Activated CD4-positive, alpha-beta memory T cell treated with anti-CD3 and anti-CD28 coated beads, Interleukin-2, amount 10 ng/mL, durations not matched to agents 7 days and 5 days (primary cell): ENCODE measurements around the gene NEMP2. TPM values are rescaled to one million over a fixed set of nuclear protein-coding genes. Genes with fewer than 3 reads are reported as not detected.
"Not testable (repeated sequence)": the region's sequence is repeated elsewhere in the genome, so short reads cannot be mapped to it uniquely, and the experiment has no call there.

Experiments used
- CTCF ChIA-PET: fragments of 350-600 bp; sonication (Branson Sonifier 250); formaldehyde crosslinking; loops from one replicate; lab custom pipeline; 2021; ENCODE audit warnings: antibody characterized with exemption, inconsistent platforms; lab: Charles Lee
- POLR2A ChIA-PET: fragments of 350-600 bp; sonication (Branson Sonifier 250); formaldehyde crosslinking; loops from one replicate; lab custom pipeline; 2021; ENCODE audit warnings: antibody characterized with exemption; lab: Charles Lee
- DNase-seq: peaks from one replicate; pipeline ENCODE4 v3.0.0-alpha.2; 2020
- H3K27ac Mint-ChIP-seq: one replicate; pipeline ENCODE4 v1.8.0; 2021; ENCODE audit warnings: mild to moderate bottlenecking, mixed read lengths
- H3K27me3 Mint-ChIP-seq: one replicate; pipeline ENCODE4 v1.8.0; 2021; ENCODE audit warnings: mixed read lengths
- H3K36me3 Mint-ChIP-seq: one replicate; pipeline ENCODE4 v1.8.0; 2021; ENCODE audit warnings: low read depth, mixed read lengths
- H3K4me1 Mint-ChIP-seq: one replicate; pipeline ENCODE4 v1.8.0; 2021; ENCODE audit warnings: mixed read lengths
- H3K4me3 Mint-ChIP-seq: one replicate; pipeline ENCODE4 v1.8.0; 2021; ENCODE audit warnings: mild to moderate bottlenecking, mixed read lengths
- H3K9me3 Mint-ChIP-seq: one replicate; pipeline ENCODE4 v1.8.0; 2021; ENCODE audit warnings: mixed read lengths
- total RNA-seq, 2 experiments: library from RNA; stranded (reverse); gene quantifications; one replicate each; pipeline ENCODE4 v1.2.3, GENCODE V29; 2021

NEMP2 gene
- total RNA-seq, 2 experiments from 2014 or later = 18.9 to 19.1 TPM

DNA sequence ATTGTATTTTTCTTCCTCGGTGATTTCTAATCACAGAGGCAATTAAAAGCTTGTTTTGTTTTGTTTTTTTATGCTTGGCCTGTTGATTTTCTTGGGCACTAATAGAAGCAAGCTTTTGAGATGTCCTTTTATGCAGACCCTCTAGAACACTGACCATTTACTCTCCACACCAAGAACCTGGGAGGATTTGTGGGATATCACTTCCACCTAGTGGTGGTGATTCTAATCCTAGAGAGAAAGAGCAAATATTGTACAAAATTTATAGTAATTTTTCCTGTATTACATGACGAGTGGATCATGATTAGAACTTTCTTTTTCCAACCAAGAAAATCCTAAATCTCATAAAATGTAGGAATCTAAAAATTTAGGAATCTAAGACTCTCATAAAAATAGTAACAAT lies 23.4 kb downstream of the NEMP2 start:
- Mint-ChIP-seq H3K27ac (no peak overlapping the region), H3K27me3 (no peaks in the 10 kb centered on the region), H3K36me3 (peaks cover 27% of the 10 kb centered on the region), H3K4me1 (peaks cover 14% of the 10 kb centered on the region), H3K4me3 (no peak overlapping the region), H3K9me3 (no peaks in the 10 kb centered on the region)
- CTCF ChIA-PET = interaction anchor here (0.7 to 1.2 kb wide), 3 partner anchors 9 to 167 kb away, joined by 3 read pairs; no protein-coding TSS in a partner anchor
- no peak for DNase-seq
- POLR2A ChIA-PET = interaction anchor here (2.0 kb wide), 1 partner anchor 23 kb away, joined by 8 read pairs; the partner anchor contains the start of gene NEMP2

DNA sequence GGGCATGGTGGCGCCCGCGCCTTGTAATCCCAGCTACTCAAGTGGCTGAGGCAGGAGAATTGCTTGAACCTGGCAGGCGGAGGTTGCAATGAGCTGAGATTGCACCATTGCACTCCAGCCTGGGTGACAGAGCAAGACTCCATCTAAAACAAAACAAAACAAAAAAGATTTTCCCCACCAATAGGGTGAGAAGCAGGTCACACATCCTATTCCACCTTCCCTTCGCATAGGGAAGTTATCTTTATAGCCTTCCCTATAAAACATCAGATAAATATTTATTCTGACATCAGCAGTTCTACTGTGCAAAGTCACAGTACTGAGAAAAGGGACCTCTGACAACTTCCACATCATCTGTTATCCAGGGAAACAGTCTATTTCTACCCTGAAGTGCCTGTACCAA lies 24.6 kb downstream of the NEMP2 start:
- H3K4me1 Mint-ChIP-seq, H3K9me3 Mint-ChIP-seq, H3K27ac Mint-ChIP-seq, H3K27me3 Mint-ChIP-seq, DNase-seq, POLR2A ChIA-PET, H3K4me3 Mint-ChIP-seq: not testable (repeated sequence)
- H3K36me3 Mint-ChIP-seq = peaks cover 37% of the 10 kb centered on the region
- CTCF ChIA-PET = interaction anchor here (1.0 kb wide), 1 partner anchor 127 kb away, joined by 3 read pairs; no protein-coding TSS in a partner anchor

DNA sequence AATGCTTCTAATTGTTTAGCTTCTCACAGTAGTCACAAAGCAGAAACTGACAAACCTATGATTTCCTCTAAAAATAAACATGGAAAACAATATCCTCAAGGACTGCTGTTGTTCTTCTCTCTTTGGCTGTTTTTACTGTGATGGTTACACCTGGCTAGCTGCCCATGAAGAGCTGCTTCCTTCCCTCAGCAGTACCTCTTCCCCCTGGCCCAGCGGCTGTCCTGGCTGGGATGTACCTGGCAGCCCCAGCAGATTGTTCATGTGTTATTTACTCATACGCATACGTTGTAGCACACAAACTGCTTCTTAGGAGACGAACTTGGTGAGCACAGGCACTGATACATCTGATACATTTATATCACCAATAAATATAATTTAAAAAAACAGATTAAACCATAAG lies 27.4 kb downstream of the NEMP2 start:
- H3K27me3 Mint-ChIP-seq = no peaks in the 10 kb centered on the region
- CTCF ChIA-PET = no interaction called here
- no peaks in the 10 kb centered on the region for H3K4me1 Mint-ChIP-seq
- H3K4me3 Mint-ChIP-seq = no peak overlapping the region
- no peak overlapping the region for H3K27ac Mint-ChIP-seq
- H3K36me3 Mint-ChIP-seq = peaks cover 40% of the 10 kb centered on the region
- POLR2A ChIA-PET = no interaction called here
- no peaks in the 10 kb centered on the region for H3K9me3 Mint-ChIP-seq
- DNase-seq = no peak

DNA sequence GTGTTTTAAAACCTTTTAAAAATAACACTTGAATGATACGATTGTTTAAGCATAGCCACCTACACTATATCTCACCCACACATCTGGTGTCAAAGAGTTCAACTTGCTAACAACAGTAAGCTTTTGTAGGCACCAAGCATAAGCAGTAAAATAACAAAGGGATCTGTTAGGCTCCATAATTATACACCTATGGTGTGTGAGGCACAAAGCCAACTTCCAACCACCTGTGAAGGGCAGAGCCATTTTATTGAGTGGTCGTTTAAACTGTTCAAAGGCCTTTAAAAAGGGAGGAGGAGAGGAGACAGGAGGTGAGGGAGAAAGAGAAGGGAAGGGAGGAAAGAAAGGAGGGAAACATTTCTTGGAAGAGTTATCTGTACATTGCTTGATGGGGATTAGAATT lies 27.9 kb downstream of the NEMP2 start:
- no peak overlapping the region for H3K27ac Mint-ChIP-seq
- no peaks in the 10 kb centered on the region for H3K27me3 Mint-ChIP-seq
- CTCF ChIA-PET = no interaction called here
- POLR2A ChIA-PET = no interaction called here
- no peaks in the 10 kb centered on the region for H3K9me3 Mint-ChIP-seq
- H3K4me1 Mint-ChIP-seq = no peaks in the 10 kb centered on the region
- DNase-seq = no peak
- H3K4me3 Mint-ChIP-seq = no peak overlapping the region
- peaks cover 40% of the 10 kb centered on the region for H3K36me3 Mint-ChIP-seq

DNA sequence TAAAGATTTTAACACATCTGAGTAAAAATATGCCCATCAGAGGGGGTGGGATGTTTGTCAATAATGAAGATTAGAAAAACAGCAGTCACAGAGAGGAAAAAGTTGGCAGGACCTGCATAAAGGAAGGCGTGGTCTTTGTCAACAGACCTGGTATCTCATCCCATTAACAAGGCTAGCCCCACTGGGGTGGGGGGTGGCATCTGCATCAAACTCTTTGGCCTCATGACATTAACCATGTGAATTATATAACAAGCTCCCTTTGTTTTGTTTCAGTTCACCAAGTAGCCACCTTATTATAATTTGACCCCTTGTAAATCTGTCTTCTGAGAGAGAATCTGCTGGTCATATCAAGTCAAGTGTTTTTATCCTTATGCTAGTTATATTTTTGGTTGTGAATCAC lies 28.8 kb downstream of the NEMP2 start:
- H3K27me3 Mint-ChIP-seq = no peaks in the 10 kb centered on the region
- no peaks in the 10 kb centered on the region for H3K9me3 Mint-ChIP-seq
- H3K4me3 Mint-ChIP-seq = no peak overlapping the region
- CTCF ChIA-PET = no interaction called here
- no peaks in the 10 kb centered on the region for H3K4me1 Mint-ChIP-seq
- POLR2A ChIA-PET = no interaction called here
- H3K36me3 Mint-ChIP-seq = peaks cover 41% of the 10 kb centered on the region
- no peak for DNase-seq
- no peak overlapping the region for H3K27ac Mint-ChIP-seq

- Mint-ChIP-seq H3K4me1 (no peaks in the 10 kb centered on the region), H3K36me3 (peaks cover 44% of the 10 kb centered on the region), H3K9me3 (no peaks in the 10 kb centered on the region), H3K27me3 (no peaks in the 10 kb centered on the region), H3K27ac (no peak overlapping the region), H3K4me3 (no peak overlapping the region)
- POLR2A ChIA-PET = no interaction called here
- CTCF ChIA-PET = no interaction called here
- DNase-seq = no peak
Observed at GRCh38 chr2:190504912-190505311, 29.6 kb downstream of the NEMP2 start.

GRCh38 chr2:190503088-190503487 lies 31.4 kb downstream of the NEMP2 start:
- Mint-ChIP-seq H3K4me1 (no peaks in the 10 kb centered on the region), H3K27ac (no peak overlapping the region), H3K4me3 (no peak overlapping the region), H3K9me3 (no peaks in the 10 kb centered on the region), H3K36me3 (peaks cover 52% of the 10 kb centered on the region), H3K27me3 (no peaks in the 10 kb centered on the region)
- ChIA-PET POLR2A (no interaction called here), CTCF (interaction anchor here (0.9 to 1.0 kb wide), 2 partner anchors 25 to 175 kb away, joined by 3 read pairs; no protein-coding TSS in a partner anchor)
- no peak for DNase-seq

DNA sequence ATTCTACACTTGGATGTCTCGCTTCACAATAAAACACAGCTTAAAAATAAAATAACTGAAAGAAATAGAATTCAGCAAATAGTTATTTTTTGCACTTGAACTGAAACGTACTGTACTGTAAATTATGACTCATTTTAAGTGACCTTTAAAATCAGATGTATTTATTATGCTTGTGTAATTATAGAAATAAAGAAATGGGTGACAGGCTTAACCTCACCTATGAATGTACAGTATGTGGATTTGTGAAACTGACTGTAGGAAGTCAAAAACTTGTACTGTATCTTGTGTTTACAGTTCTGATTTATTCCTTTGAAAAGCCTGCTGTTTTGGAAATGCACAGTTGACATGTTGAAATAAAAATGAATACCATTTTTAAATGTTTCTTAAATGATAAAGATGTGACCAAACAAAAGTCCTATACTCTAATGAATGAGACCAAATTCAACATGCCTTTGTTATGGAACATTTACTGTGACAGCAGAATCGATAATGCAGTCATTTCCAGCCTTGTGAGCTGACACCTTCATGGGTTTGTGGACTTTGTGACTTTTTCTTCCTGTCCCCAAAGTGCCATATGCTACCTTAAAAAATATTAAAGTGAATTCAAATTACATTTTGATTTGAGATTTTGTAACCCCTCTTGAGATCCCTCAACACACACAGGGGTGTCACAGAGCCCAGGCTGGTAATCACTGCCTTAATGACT lies 32.7 kb downstream of the NEMP2 start:
- Mint-ChIP-seq H3K27ac (no peak overlapping the region), H3K4me3 (no peak overlapping the region), H3K36me3 (peaks cover 58% of the 10 kb centered on the region), H3K27me3 (no peaks in the 10 kb centered on the region), H3K9me3 (no peaks in the 10 kb centered on the region), H3K4me1 (no peaks in the 10 kb centered on the region)
- no peak for DNase-seq
- ChIA-PET POLR2A (no interaction called here), CTCF (interaction anchor here (1.0 kb wide), 1 partner anchor 24 kb away, joined by 3 read pairs; no protein-coding TSS in a partner anchor)

DNA sequence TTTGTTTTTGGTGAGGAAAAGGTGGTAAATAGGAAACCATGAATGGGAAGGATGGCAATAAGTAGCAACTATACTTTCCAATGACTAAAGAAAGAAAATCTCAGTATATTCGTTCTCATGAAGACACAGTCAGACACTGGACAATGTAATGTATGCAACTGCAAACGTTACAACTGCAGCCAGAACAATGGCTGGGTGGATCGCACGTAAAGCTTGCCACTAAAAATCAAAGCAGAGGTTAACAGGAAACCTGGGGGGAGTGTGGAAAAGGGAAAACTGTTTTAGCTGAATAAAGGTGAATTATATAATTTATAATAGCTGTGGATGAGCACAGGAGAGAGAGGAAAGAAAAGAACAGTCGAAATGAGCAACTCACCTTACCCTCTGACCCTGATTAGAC lies 33.3 kb downstream of the NEMP2 start:
- no peaks in the 10 kb centered on the region for H3K4me1 Mint-ChIP-seq
- no peaks in the 10 kb centered on the region for H3K27me3 Mint-ChIP-seq
- no peak overlapping the region for H3K4me3 Mint-ChIP-seq
- peaks cover 57% of the 10 kb centered on the region for H3K36me3 Mint-ChIP-seq
- peak overlapping the region; percentile 3 for H3K27ac Mint-ChIP-seq
- no peak for DNase-seq
- no peaks in the 10 kb centered on the region for H3K9me3 Mint-ChIP-seq
- ChIA-PET CTCF (no interaction called here), POLR2A (no interaction called here)

DNA sequence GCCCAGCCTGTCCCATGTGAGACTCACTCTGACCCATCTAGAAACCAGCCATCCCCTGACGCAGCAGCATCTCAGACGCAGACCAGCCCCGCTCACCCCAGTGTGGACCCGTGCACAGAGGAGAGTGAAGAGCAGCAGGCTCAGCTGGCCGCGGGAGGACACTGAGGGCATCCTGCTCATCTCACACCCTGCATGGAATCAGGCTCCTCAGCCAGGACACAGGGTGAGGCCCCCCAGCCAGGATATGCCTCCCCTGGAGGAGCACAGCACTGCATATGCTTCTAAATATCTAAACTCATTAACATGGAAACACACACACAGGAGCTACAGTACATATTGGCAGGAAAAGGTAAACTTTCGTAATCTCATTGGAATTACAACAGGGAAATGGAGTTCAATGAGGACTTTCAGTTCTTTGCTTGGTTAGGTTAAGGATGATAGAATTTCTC lies 34.4 kb downstream of the NEMP2 start:
- DNase-seq = no peak
- H3K27ac Mint-ChIP-seq = no peak overlapping the region
- H3K36me3 Mint-ChIP-seq = peaks cover 58% of the 10 kb centered on the region
- H3K27me3 Mint-ChIP-seq = no peaks in the 10 kb centered on the region
- CTCF ChIA-PET = no interaction called here
- POLR2A ChIA-PET = no interaction called here
- H3K4me3 Mint-ChIP-seq = no peak overlapping the region
- H3K4me1 Mint-ChIP-seq = peaks cover 6% of the 10 kb centered on the region
- H3K9me3 Mint-ChIP-seq = peaks cover 5% of the 10 kb centered on the region

DNA sequence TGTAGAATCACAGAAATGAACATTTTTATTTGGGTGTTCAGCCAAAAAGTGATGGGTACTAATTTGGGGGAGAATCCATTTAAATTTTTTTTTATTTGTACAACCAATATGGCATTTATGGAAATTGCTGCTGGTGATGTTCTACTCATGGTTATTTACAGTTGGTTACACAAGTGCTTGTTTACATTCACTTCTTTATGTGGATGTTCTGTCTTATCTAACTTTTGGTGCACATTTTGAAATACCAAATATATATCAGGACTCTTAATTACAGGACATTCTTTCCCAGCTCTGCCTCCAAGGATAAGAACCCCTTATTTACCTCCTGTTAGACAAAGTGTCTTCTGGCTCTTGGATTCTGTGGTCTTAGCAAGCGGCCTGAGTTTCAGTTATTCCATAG lies 35.2 kb downstream of the NEMP2 start:
- Mint-ChIP-seq H3K27ac (no peak overlapping the region), H3K9me3 (peaks cover 5% of the 10 kb centered on the region), H3K4me1 (peaks cover 14% of the 10 kb centered on the region), H3K36me3 (peaks cover 59% of the 10 kb centered on the region), H3K27me3 (no peaks in the 10 kb centered on the region), H3K4me3 (no peak overlapping the region)
- ChIA-PET POLR2A (no interaction called here), CTCF (no interaction called here)
- DNase-seq = no peak

- Mint-ChIP-seq H3K4me1 (peaks cover 22% of the 10 kb centered on the region), H3K27me3 (no peaks in the 10 kb centered on the region), H3K4me3 (no peak overlapping the region), H3K36me3 (peaks cover 66% of the 10 kb centered on the region), H3K9me3 (peaks cover 13% of the 10 kb centered on the region), H3K27ac (peak overlapping the region; percentile 57)
- POLR2A ChIA-PET = no interaction called here
- CTCF ChIA-PET = no interaction called here
- DNase-seq = no peak
Observed at GRCh38 chr2:190497428-190497827, 37.1 kb downstream of the NEMP2 start.

- H3K27me3 Mint-ChIP-seq, H3K4me3 Mint-ChIP-seq, H3K27ac Mint-ChIP-seq, POLR2A ChIA-PET, CTCF ChIA-PET, DNase-seq: not testable (repeated sequence)
- peaks cover 78% of the 10 kb centered on the region for H3K36me3 Mint-ChIP-seq
- peaks cover 22% of the 10 kb centered on the region for H3K4me1 Mint-ChIP-seq
- peaks cover 22% of the 10 kb centered on the region for H3K9me3 Mint-ChIP-seq
Observed at GRCh38 chr2:190494600-190495227, 39.8 kb downstream of the NEMP2 start.
